Mesenchymal stem cell (in vitro differentiated cells and primary cell): ENCODE results near the gene CDKN2AIPNL.

ENCODE experiments used
- DNase-seq: peaks from one replicate; pipeline ENCODE4 v3.0.0-alpha.2; 2013
- H2AFZ ChIP-seq: one replicate; pipeline ENCODE4 v1.6.1; 2013; ENCODE audit warnings: low read depth, mild to moderate bottlenecking, control low read depth, inconsistent platforms, low read length, moderate library complexity
- H2AK5ac ChIP-seq: 2 replicates; pipeline ENCODE4 v1.6.1; 2013; ENCODE audit warnings: low read length, moderate library complexity, mild to moderate bottlenecking, inconsistent platforms; ENCODE audit not compliant: severe bottlenecking
- H2BK120ac ChIP-seq: one replicate; pipeline ENCODE4 v1.6.1; 2013; ENCODE audit warnings: low read depth, mild to moderate bottlenecking, inconsistent platforms, low read length, moderate library complexity
- H2BK12ac ChIP-seq, 2 experiments: one replicate each; pipeline ENCODE4 v1.6.1; 2013; ENCODE audit warnings: inconsistent platforms in 2 of 2, low read length in 2 of 2, mild to moderate bottlenecking in 2 of 2, moderate library complexity in 2 of 2, control low read depth in 1 of 2
- H2BK15ac ChIP-seq: one replicate; pipeline ENCODE4 v1.6.1; 2013; ENCODE audit warnings: mild to moderate bottlenecking, low read depth, inconsistent platforms; ENCODE audit not compliant: poor library complexity, severe bottlenecking
- H2BK5ac ChIP-seq: 2 replicates; pipeline ENCODE4 v1.6.1; 2013; ENCODE audit warnings: low read depth, mild to moderate bottlenecking, low read length, control low read depth, inconsistent platforms; ENCODE audit not compliant: poor library complexity, severe bottlenecking
- H3K14ac ChIP-seq, 2 experiments: one replicate each; pipeline ENCODE4 v1.6.1; 2013; ENCODE audit warnings: inconsistent platforms in 2 of 2, low read length in 2 of 2, control low read depth in 1 of 2, mild to moderate bottlenecking in 1 of 2, moderate library complexity in 1 of 2
- H3K18ac ChIP-seq, 2 experiments: one replicate each; pipeline ENCODE4 v1.6.1; 2013; ENCODE audit warnings: inconsistent platforms in 2 of 2, low read length in 2 of 2, control low read depth in 1 of 2, low read depth in 1 of 2, mild to moderate bottlenecking in 1 of 2
- H3K23ac ChIP-seq, 2 experiments: one replicate each; pipeline ENCODE4 v1.6.1; 2013; ENCODE audit warnings: inconsistent platforms in 2 of 2, low read length in 2 of 2, mild to moderate bottlenecking in 2 of 2, moderate library complexity in 2 of 2, control low read depth in 1 of 2
- H3K27ac ChIP-seq: 2 replicates; pipeline ENCODE4 v1.5.1; 2013; ENCODE audit warnings: mild to moderate bottlenecking, moderate library complexity, low read length, control low read depth, inconsistent platforms; ENCODE audit not compliant: poor library complexity, severe bottlenecking
- H3K27me3 ChIP-seq, 2 experiments: 2 replicates each; pipeline versions ENCODE4 v1.6.1 to v1.7.0; 2013; ENCODE audit warnings: low read length in 2 of 2, mild to moderate bottlenecking in 2 of 2, moderate library complexity in 2 of 2, control low read depth in 1 of 2, inconsistent platforms in 1 of 2; ENCODE audit not compliant: control insufficient read depth in 1 of 2, insufficient read depth in 1 of 2
- H3K36me3 ChIP-seq, 2 experiments: 2 replicates each; pipeline versions ENCODE4 v1.6.1 to v1.7.0; 2013; ENCODE audit warnings: low read length in 2 of 2, control low read depth in 1 of 2, inconsistent platforms in 1 of 2, low read depth in 1 of 2, mild to moderate bottlenecking in 1 of 2; ENCODE audit not compliant: insufficient read depth in 2 of 2, control insufficient read depth in 1 of 2
- H3K4ac ChIP-seq, 2 experiments: one replicate each; pipeline ENCODE4 v1.6.1; 2013; ENCODE audit warnings: inconsistent platforms in 2 of 2, low read length in 2 of 2, mild to moderate bottlenecking in 2 of 2, moderate library complexity in 2 of 2, control low read depth in 1 of 2, low read depth in 1 of 2
- H3K4me1 ChIP-seq: 2 replicates; pipeline ENCODE4 v1.6.1; 2013; ENCODE audit warnings: low read depth, low read length, control low read depth; ENCODE audit not compliant: control insufficient read depth, insufficient read depth
- H3K4me2 ChIP-seq: 2 replicates; pipeline ENCODE4 v1.6.1; 2013; ENCODE audit warnings: low read length, mild to moderate bottlenecking, inconsistent platforms; ENCODE audit not compliant: poor library complexity, severe bottlenecking
- H3K4me3 ChIP-seq, 2 experiments: 2 replicates each; pipeline versions ENCODE4 v1.5.1 to v1.7.0; 2013; ENCODE audit warnings: low read length in 2 of 2, mild to moderate bottlenecking in 2 of 2, control low read depth in 1 of 2, low read depth in 1 of 2; ENCODE audit not compliant: insufficient read depth in 1 of 2
- H3K79me1 ChIP-seq: replicated peaks from 2 replicates; pipeline ENCODE4 v1.6.1; 2013; ENCODE audit warnings: mild to moderate bottlenecking, control low read depth, low read length, inconsistent platforms; ENCODE audit not compliant: poor library complexity, severe bottlenecking
- H3K9ac ChIP-seq: 2 replicates; pipeline ENCODE4 v1.7.0; 2013; ENCODE audit warnings: mild to moderate bottlenecking, low read length, moderate library complexity
- H3K9me3 ChIP-seq: 2 replicates; pipeline ENCODE4 v1.7.0; 2013; ENCODE audit warnings: mild to moderate bottlenecking, low read length; ENCODE audit not compliant: control insufficient read depth
- H4K8ac ChIP-seq: one replicate; pipeline ENCODE4 v1.6.1; 2013; ENCODE audit warnings: inconsistent platforms, mild to moderate bottlenecking, low read length, moderate library complexity
- H4K91ac ChIP-seq: one replicate; pipeline ENCODE4 v1.6.1; 2013; ENCODE audit warnings: mild to moderate bottlenecking, low read length, inconsistent platforms
- WGBS: methylation state at CpG from one replicate; pipeline ENCODE4 v1.1.7; 2013; ENCODE audit warnings: mixed read lengths; 5-methylcytosine and 5-hydroxymethylcytosine counted together

CDKN2AIPNL gene

DNA sequence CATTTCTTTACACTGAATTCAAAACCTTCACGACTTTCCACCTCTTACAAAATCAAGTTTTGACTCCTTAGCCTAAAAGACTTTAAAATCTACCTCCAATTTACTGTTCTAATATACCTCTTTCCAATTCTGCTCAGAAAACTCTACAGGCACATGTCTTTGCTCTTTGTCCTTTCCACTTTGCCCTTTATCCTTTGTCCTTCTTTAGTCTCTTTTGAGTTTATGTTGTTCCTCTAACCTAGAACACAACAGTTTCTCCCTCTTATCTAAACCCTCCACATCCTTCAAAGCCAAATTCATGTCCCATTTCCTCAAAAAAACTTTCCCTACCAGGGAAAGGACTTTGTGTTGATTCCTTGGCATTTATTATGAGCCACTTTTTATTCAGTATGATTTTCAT is 46.1 kb downstream of the CDKN2AIPNL start:
- Histone ChIP-seq H2BK15ac (no peak overlapping the region), H3K4ac (no peak overlapping the region), H2BK12ac (no peak overlapping the region), H4K8ac (no peak overlapping the region), H3K4me1 (peaks cover 3% of the 10 kb centered on the region), H2BK5ac (no peak overlapping the region), H3K9ac (peak overlapping the region; percentile 95), H3K4me2 (no peak overlapping the region), H3K27me3 (no peaks in the 10 kb centered on the region), H3K18ac (no peak overlapping the region), H3K4me3 (peak overlapping the region in 1 of 2 experiments; percentile 93), H3K27ac (no peak overlapping the region), H3K79me1 (peaks cover 8% of the 10 kb centered on the region), H3K36me3 (peaks cover 0 to 6% of the 10 kb centered on the region in 2 experiments), H2AFZ (no peak overlapping the region), H3K23ac (no peak overlapping the region), H4K91ac (no peak overlapping the region), H2AK5ac (no peak overlapping the region), H2BK120ac (no peak overlapping the region), H3K14ac (no peak overlapping the region), H3K9me3 (no peaks in the 10 kb centered on the region)
- DNase-seq = no peak
- WGBS = 94% methylated on average over 1 of the region's 1 CpG

DNA sequence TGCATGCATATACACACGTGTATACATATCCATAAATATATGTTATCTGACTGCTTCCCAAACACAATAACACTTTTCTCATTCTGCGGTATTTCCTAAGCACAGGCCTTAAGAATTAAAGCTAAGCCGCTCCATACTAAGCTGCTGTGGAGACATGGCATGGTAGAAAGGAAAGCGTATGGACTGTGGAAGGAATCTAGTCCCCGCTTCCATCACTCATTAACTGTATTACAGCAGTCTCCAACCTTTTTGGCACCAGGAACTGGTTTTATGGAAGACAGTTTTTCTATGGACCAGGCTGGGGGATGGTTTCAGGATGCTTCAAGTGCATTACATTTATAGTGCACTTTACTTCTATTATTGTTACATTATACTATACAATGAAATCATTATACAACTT is 56.0 kb downstream of the CDKN2AIPNL start:
- Histone ChIP-seq H3K23ac (no peak overlapping the region), H3K4ac (no peak overlapping the region), H3K9me3 (no peaks in the 10 kb centered on the region), H4K8ac (no peak overlapping the region), H2AFZ (no peak overlapping the region), H4K91ac (no peak overlapping the region), H3K9ac (no peak overlapping the region), H3K27ac (no peak overlapping the region), H2BK12ac (no peak overlapping the region), H2BK15ac (no peak overlapping the region), H3K36me3 (peaks cover 0 to 21% of the 10 kb centered on the region in 2 experiments), H2BK5ac (no peak overlapping the region), H3K4me2 (no peak overlapping the region), H3K4me1 (no peaks in the 10 kb centered on the region), H3K14ac (no peak overlapping the region), H3K79me1 (peaks cover 13% of the 10 kb centered on the region), H3K4me3 (no peak overlapping the region), H3K18ac (no peak overlapping the region), H2BK120ac (no peak overlapping the region), H2AK5ac (no peak overlapping the region), H3K27me3 (no peaks in the 10 kb centered on the region)
- 98% methylated on average over 3 of the region's 5 CpGs for WGBS
- DNase-seq = no peak
